ENCODE data around the gene PPP1CA.

DNA sequence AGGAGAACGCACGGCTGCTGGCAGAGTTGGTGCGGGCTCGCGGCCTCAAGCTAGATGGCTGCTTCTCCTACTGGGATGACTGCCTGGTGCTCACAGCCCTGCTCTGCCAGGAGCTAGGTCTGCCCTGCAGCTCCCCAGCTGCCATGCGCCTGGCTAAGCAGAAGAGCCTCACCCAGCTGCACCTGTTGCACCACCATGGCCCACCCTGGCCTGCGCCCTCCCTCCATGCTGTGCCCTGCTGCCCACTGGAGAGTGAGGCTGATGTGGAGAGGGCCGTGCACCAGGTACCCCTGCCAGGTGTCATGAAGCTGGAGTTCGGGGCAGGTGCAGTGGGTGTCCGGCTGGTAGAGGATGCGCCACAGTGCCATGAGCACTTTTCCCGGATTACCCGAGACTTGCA, 21.8 kb upstream of the PPP1CA start:
- TF ChIP-seq POLR2A (IDR thresholded peaks at IDR 0.05; ENCODE audit: borderline replicate concordance, extremely low read depth, insufficient read depth, insufficient read length) (no peak), CTCF (IDR thresholded peaks at IDR 0.05 in 2 of 3, conservative IDR thresholded peaks at IDR 0.05 in 1 of 3; ENCODE audit: borderline replicate concordance in 1 of 3, insufficient read depth in 1 of 3, low read depth in 2 of 3, low read length in 2 of 3) (no peak), ZBTB33 (IDR thresholded peaks at IDR 0.05; ENCODE audit: extremely low read depth, insufficient replicate concordance, low read length) (no peak), CEBPB (IDR thresholded peaks at IDR 0.05; ENCODE audit: low read depth) (no peak)
